WTC11 (cell line): Measurements from ENCODE around the gene ABR. TPM values are rescaled to one million over a fixed set of nuclear protein-coding genes. Genes with fewer than 3 reads are reported as not detected.
A peak's percentile ranks its signal among the peaks of the same experiment; 100 is the strongest.
"Not testable (repeated sequence)": the region's sequence is repeated elsewhere in the genome, so short reads cannot be mapped to it uniquely, and the experiment has no call there.

ENCODE experiments used
- ATAC-seq: fragments of 200-7000 bp; cut with Tn5 transposase; 2 replicates; pipeline ENCODE4 v1.10.0; 2021; ENCODE audit warnings: mild to moderate bottlenecking, moderate library complexity
- CTCF ChIA-PET: fragments of 300-600 bp; sonication (Branson Sonifier 250); formaldehyde crosslinking; loops from one replicate; lab custom pipeline; 2021; ENCODE audit warnings: antibody characterized with exemption; lab: Charles Lee
- POLR2A ChIA-PET: fragments of 350-600 bp; sonication (Branson Sonifier 250); formaldehyde crosslinking; loops from one replicate; lab custom pipeline; 2021; ENCODE audit warnings: antibody characterized with exemption; lab: Charles Lee
- DNase-seq: peaks from one replicate; pipeline ENCODE4 v3.0.0; 2021; ENCODE audit warnings: low spot score
- H3K27ac Mint-ChIP-seq: 2 replicates; pipeline ENCODE4 v1.8.0; 2021; ENCODE audit warnings: mixed read lengths
- H3K27me3 Mint-ChIP-seq: 2 replicates; pipeline ENCODE4 v1.8.0; 2021; ENCODE audit warnings: low read depth, mild to moderate bottlenecking, moderate library complexity, mixed read lengths
- H3K36me3 Mint-ChIP-seq: 2 replicates; pipeline ENCODE4 v1.8.0; 2021; ENCODE audit warnings: mixed read lengths
- H3K4me1 Mint-ChIP-seq: 2 replicates; pipeline ENCODE4 v1.8.0; 2022; ENCODE audit warnings: mixed read lengths
- H3K4me3 Mint-ChIP-seq: 2 replicates; pipeline ENCODE4 v1.8.0; 2021; ENCODE audit warnings: mild to moderate bottlenecking, moderate library complexity, mixed read lengths
- H3K9me3 Mint-ChIP-seq: 2 replicates; pipeline ENCODE4 v1.8.0; 2021; ENCODE audit warnings: mixed read lengths
- ATF1 ChIP-seq: sonication (generic); formaldehyde crosslinking; IDR thresholded peaks from 2 replicates; pipeline ENCODE4 v1.8.1; 2023; ENCODE audit warnings: mild to moderate bottlenecking, moderate library complexity, missing genetic modification reagents
- EMX1 ChIP-seq: fragments of 250-450 bp; sonication (Bioruptor Pico); IDR thresholded peaks from 2 replicates; pipeline ENCODE4 v1.8.0; 2021; ENCODE audit warnings: mild to moderate bottlenecking
- ESRRA ChIP-seq: sonication (generic); formaldehyde crosslinking; IDR thresholded peaks from 2 replicates; pipeline ENCODE4 v1.8.1; 2022; ENCODE audit warnings: mild to moderate bottlenecking, missing genetic modification reagents, borderline replicate concordance
- FOXJ3 ChIP-seq: sonication (generic); formaldehyde crosslinking; IDR thresholded peaks from 2 replicates; pipeline ENCODE4 v1.9.0; 2021; ENCODE audit warnings: missing genetic modification reagents, mild to moderate bottlenecking, borderline replicate concordance
- FOXP1 ChIP-seq: sonication (generic); formaldehyde crosslinking; IDR thresholded peaks from 2 replicates; pipeline ENCODE4 v1.8.0; 2022; ENCODE audit warnings: missing genetic modification reagents, mild to moderate bottlenecking, moderate library complexity, borderline replicate concordance
- GRHL2 ChIP-seq: fragments of 250-450 bp; sonication (Bioruptor Pico); IDR thresholded peaks from 2 replicates; pipeline ENCODE4 v1.8.0; 2022; ENCODE audit warnings: mild to moderate bottlenecking, moderate library complexity; ENCODE audit not compliant: insufficient replicate concordance, severe bottlenecking
- MYBL2 ChIP-seq: sonication (generic); formaldehyde crosslinking; IDR thresholded peaks from 2 replicates; pipeline ENCODE4 v1.8.1; 2023; ENCODE audit warnings: mild to moderate bottlenecking, moderate library complexity, missing genetic modification reagents
- NFE2L1 ChIP-seq: sonication (generic); formaldehyde crosslinking; IDR thresholded peaks from 2 replicates; pipeline ENCODE4 v1.8.1; 2023; ENCODE audit warnings: missing genetic modification reagents
- NFYB ChIP-seq: sonication (generic); formaldehyde crosslinking; conservative IDR thresholded peaks from 2 replicates; pipeline ENCODE4 v1.8.0; 2022; ENCODE audit warnings: low read depth, missing genetic modification reagents
- NR2C2 ChIP-seq: sonication (generic); formaldehyde crosslinking; IDR thresholded peaks from 2 replicates; pipeline ENCODE4 v1.8.0; 2022; ENCODE audit warnings: mild to moderate bottlenecking, missing genetic modification reagents
- RELA ChIP-seq: sonication (generic); formaldehyde crosslinking; IDR thresholded peaks from 2 replicates; pipeline ENCODE4 v1.8.1; 2022; ENCODE audit warnings: missing genetic modification reagents, mild to moderate bottlenecking, borderline replicate concordance
- TEAD4 ChIP-seq: sonication (generic); formaldehyde crosslinking; IDR thresholded peaks from 2 replicates; pipeline ENCODE4 v1.8.0; 2022; ENCODE audit warnings: mild to moderate bottlenecking, missing genetic modification reagents
- ZNF138 ChIP-seq: sonication (generic); formaldehyde crosslinking; conservative IDR thresholded peaks from 2 replicates; pipeline ENCODE4 v1.8.1; 2022; ENCODE audit warnings: mild to moderate bottlenecking, moderate library complexity, missing genetic modification reagents
- ZNF396 ChIP-seq: fragments of 250-450 bp; sonication (Bioruptor Pico); IDR thresholded peaks from 2 replicates; pipeline ENCODE4 v1.8.0; 2021; ENCODE audit warnings: mild to moderate bottlenecking, moderate library complexity, borderline replicate concordance
- ZNF416 ChIP-seq: fragments of 250-450 bp; sonication (Bioruptor Pico); IDR thresholded peaks from 2 replicates; pipeline ENCODE4 v1.9.0; 2021; ENCODE audit warnings: mild to moderate bottlenecking, inconsistent platforms
- ZNF671 ChIP-seq: fragments of 250-450 bp; sonication (Bioruptor Pico); IDR thresholded peaks from 2 replicates; pipeline ENCODE4 v1.8.0; 2021; ENCODE audit warnings: mild to moderate bottlenecking
- total RNA-seq: library from RNA; stranded (reverse); gene quantifications from 3 replicates; pipeline ENCODE4 v1.2.3, GENCODE V29; 2021
- TF ChIP-seq, protein P1 (sequence below): sonication (generic); formaldehyde crosslinking; IDR thresholded peaks from 2 replicates; pipeline ENCODE4 v1.8.1; 2022; ENCODE audit warnings: mild to moderate bottlenecking, missing genetic modification reagents, moderate library complexity, borderline replicate concordance
- TF ChIP-seq, protein P2 (sequence below): fragments of 250-450 bp; sonication (Bioruptor Pico); IDR thresholded peaks from 2 replicates; pipeline ENCODE4 v1.9.0; 2021; ENCODE audit warnings: moderate library complexity, mild to moderate bottlenecking, inconsistent platforms, borderline replicate concordance
- TF ChIP-seq, protein P3 (sequence below): fragments of 250-450 bp; sonication (Bioruptor Pico); IDR thresholded peaks from 2 replicates; pipeline ENCODE4 v1.9.0; 2021; ENCODE audit warnings: mild to moderate bottlenecking
- TF ChIP-seq, protein P4 (sequence below): fragments of 250-450 bp; sonication (Bioruptor Pico); IDR thresholded peaks from 2 replicates; pipeline ENCODE4 v1.9.0; 2021; ENCODE audit warnings: mild to moderate bottlenecking
- TF ChIP-seq, protein P5 (sequence below): sonication (generic); formaldehyde crosslinking; IDR thresholded peaks from 2 replicates; pipeline ENCODE4 v1.8.1; 2023; ENCODE audit warnings: mild to moderate bottlenecking, missing genetic modification reagents, moderate library complexity
- TF ChIP-seq, protein P6 (sequence below): sonication (generic); formaldehyde crosslinking; IDR thresholded peaks from 2 replicates; pipeline ENCODE4 v1.8.0; 2023; ENCODE audit warnings: missing genetic modification reagents

Gene ABR
- total RNA-seq, 1 experiment from 2014 or later = 38.0 TPM

DNA sequence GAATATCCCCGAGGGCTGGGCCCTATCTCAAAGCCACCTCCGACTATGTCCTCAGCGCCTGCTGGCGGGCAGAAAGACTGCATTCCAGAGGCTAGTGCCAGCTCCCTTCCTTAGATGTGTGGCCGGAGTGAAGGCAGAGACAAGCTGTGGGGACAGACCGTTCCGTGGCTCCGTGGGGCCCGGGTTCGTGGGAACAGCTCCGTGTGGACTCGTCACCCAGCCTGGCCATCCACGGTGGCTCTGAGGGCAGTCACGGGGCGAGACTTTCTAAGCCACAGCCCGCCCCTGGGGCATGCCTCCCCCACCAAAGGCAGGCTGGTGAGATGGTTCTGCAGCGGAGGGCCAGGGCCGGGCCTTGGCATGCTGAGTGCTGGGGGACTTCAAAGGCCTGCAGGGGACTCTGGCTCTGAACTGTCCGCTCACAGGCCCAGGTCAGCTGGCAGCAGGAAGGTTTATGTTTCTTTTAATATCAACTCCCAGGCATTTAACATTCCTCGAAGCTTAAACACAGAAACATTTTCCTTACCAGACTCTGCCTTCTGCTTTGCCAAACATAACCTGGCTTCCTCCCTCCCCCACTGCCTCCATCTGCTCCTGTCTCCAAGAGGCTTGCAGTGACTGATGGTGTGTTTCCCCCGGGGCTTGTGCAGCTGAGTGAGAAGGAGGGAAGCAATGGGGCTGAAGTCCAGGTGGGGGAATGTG lies 132.5 kb downstream of the ABR start:
- POLR2A ChIA-PET = no interaction called here

DNA sequence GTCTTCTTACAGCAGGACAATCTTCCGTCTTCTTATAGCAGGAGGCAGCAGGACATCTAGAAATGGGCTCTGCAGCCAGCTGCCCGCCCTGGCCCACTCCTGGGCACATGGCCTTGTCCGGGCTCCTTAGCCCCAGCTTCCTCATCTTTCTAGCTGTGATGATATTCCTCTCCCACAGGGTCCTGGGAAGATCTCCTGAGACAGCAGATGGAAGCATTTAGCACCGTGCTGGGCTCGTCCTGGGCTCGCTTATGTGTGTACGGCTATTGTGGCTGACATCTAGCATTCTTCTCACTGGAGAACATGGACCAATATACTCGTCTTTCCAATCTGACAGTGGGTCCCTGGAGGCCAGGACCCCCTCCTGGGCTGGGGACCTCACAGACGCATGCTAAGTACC lies 134.3 kb downstream of the ABR start:
- ATAC-seq (no peak), DNase-seq (no peak)
- H3K27me3 Mint-ChIP-seq = no peaks in the 10 kb centered on the region
- peaks cover 11% of the 10 kb centered on the region for H3K36me3 Mint-ChIP-seq
- POLR2A ChIA-PET = no interaction called here
- no peak overlapping the region for H3K27ac Mint-ChIP-seq
- CTCF ChIA-PET = interaction anchor here (0.8 to 2.8 kb wide), 3 partner anchors 11 to 77 kb away, joined by 3 to 39 read pairs (median 8); no protein-coding TSS in a partner anchor
- TF ChIP-seq, protein P1, sequence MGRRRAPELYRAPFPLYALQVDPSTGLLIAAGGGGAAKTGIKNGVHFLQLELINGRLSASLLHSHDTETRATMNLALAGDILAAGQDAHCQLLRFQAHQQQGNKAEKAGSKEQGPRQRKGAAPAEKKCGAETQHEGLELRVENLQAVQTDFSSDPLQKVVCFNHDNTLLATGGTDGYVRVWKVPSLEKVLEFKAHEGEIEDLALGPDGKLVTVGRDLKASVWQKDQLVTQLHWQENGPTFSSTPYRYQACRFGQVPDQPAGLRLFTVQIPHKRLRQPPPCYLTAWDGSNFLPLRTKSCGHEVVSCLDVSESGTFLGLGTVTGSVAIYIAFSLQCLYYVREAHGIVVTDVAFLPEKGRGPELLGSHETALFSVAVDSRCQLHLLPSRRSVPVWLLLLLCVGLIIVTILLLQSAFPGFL = no peak
- TF ChIP-seq TEAD4 = no peak
- TF ChIP-seq ESRRA = no peak
- TF ChIP-seq ATF1 = no peak
- H3K4me3 Mint-ChIP-seq = no peak overlapping the region
- H3K9me3 Mint-ChIP-seq = peaks cover 10% of the 10 kb centered on the region
- H3K4me1 Mint-ChIP-seq = peaks cover 3% of the 10 kb centered on the region; the same call in 1 of the 2 replicates

More for the DNA sequence above, 132.5 kb downstream of the ABR start:
- TF ChIP-seq, protein P2, sequence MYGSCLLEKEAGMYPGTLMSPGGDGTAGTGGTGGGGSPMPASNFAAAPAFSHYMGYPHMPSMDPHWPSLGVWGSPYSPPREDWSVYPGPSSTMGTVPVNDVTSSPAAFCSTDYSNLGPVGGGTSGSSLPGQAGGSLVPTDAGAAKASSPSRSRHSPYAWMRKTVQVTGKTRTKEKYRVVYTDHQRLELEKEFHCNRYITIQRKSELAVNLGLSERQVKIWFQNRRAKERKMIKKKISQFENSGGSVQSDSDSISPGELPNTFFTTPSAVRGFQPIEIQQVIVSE = no peak
- no peak for TF ChIP-seq TEAD4
- TF ChIP-seq, protein P3, sequence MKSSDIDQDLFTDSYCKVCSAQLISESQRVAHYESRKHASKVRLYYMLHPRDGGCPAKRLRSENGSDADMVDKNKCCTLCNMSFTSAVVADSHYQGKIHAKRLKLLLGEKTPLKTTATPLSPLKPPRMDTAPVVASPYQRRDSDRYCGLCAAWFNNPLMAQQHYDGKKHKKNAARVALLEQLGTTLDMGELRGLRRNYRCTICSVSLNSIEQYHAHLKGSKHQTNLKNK (CRISPR knock-in tag) = no peak
- no peak for TF ChIP-seq ZNF416 (CRISPR knock-in tag)
- no peak for TF ChIP-seq RELA (CRISPR knock-in tag)
- TF ChIP-seq ZNF671 (CRISPR knock-in tag) = no peak
- no peak for TF ChIP-seq MYBL2
- no peak for TF ChIP-seq FOXP1
- TF ChIP-seq, protein P4, sequence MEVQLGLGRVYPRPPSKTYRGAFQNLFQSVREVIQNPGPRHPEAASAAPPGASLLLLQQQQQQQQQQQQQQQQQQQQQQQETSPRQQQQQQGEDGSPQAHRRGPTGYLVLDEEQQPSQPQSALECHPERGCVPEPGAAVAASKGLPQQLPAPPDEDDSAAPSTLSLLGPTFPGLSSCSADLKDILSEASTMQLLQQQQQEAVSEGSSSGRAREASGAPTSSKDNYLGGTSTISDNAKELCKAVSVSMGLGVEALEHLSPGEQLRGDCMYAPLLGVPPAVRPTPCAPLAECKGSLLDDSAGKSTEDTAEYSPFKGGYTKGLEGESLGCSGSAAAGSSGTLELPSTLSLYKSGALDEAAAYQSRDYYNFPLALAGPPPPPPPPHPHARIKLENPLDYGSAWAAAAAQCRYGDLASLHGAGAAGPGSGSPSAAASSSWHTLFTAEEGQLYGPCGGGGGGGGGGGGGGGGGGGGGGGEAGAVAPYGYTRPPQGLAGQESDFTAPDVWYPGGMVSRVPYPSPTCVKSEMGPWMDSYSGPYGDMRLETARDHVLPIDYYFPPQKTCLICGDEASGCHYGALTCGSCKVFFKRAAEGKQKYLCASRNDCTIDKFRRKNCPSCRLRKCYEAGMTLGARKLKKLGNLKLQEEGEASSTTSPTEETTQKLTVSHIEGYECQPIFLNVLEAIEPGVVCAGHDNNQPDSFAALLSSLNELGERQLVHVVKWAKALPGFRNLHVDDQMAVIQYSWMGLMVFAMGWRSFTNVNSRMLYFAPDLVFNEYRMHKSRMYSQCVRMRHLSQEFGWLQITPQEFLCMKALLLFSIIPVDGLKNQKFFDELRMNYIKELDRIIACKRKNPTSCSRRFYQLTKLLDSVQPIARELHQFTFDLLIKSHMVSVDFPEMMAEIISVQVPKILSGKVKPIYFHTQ = no peak
- TF ChIP-seq GRHL2 = no peak
- TF ChIP-seq, protein P5, sequence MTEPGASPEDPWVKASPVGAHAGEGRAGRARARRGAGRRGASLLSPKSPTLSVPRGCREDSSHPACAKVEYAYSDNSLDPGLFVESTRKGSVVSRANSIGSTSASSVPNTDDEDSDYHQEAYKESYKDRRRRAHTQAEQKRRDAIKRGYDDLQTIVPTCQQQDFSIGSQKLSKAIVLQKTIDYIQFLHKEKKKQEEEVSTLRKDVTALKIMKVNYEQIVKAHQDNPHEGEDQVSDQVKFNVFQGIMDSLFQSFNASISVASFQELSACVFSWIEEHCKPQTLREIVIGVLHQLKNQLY (CRISPR knock-in tag) = no peak
- no peak for TF ChIP-seq ZNF138 (CRISPR knock-in tag)
- no peak for TF ChIP-seq NR2C2
- TF ChIP-seq FOXJ3 (CRISPR knock-in tag) = no peak
- no peak for TF ChIP-seq EMX1 (CRISPR knock-in tag)
- TF ChIP-seq, protein P6, sequence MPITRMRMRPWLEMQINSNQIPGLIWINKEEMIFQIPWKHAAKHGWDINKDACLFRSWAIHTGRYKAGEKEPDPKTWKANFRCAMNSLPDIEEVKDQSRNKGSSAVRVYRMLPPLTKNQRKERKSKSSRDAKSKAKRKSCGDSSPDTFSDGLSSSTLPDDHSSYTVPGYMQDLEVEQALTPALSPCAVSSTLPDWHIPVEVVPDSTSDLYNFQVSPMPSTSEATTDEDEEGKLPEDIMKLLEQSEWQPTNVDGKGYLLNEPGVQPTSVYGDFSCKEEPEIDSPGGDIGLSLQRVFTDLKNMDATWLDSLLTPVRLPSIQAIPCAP (CRISPR knock-in tag) = no peak
- TF ChIP-seq NFYB = no peak
- no peak for TF ChIP-seq NFE2L1 (CRISPR knock-in tag)
- no peak for TF ChIP-seq ZNF396
- DNase-seq (no peak), ATAC-seq (0 out of 2 replicates have a peak, but pooled peaks have one; percentile 31)
- Mint-ChIP-seq H3K9me3 (peaks cover 4% of the 10 kb centered on the region), H3K27ac (no peak overlapping the region), H3K4me3 (no peak overlapping the region), H3K36me3 (peaks cover 6% of the 10 kb centered on the region; the same call in 1 of the 2 replicates), H3K27me3 (no peaks in the 10 kb centered on the region), H3K4me1 (peaks cover 3% of the 10 kb centered on the region; the same call in 1 of the 2 replicates)
- CTCF ChIA-PET = interaction anchor here (1.1 to 2.6 kb wide), 2 partner anchors 9 to 11 kb away, joined by 12 read pairs; no protein-coding TSS in a partner anchor

DNA sequence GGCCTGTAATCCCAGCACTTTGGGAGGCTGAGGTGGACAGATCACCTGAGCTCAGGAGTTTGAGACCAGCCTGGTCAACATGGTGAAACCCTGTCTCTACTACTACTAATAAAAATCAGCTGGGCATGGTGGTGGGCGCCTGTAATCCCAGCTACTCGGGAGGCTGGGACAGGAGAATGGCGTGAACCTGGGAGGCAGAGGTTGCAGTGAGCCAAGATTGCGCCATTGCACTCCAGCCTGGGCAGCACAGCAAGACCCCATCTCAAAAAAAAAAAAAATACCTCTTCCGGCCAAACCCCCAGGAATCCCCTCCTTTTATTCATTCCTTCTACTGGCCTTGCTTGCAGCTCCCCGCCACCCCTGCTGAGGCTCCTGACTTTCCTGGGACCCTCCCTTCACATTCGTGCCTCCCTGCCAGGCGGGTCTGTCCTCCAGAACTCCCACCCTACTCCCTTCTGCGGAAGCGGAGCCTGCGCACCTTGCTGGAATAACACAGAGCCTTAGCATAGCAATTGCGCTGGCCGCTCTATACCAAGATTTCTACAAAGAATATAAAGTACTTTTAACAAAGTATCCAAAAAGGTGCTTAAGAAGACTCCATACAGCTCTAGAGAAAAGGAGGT lies 135.3 kb downstream of the ABR start:
- Mint-ChIP-seq H3K9me3 (peaks cover 10% of the 10 kb centered on the region), H3K36me3 (peaks cover 11% of the 10 kb centered on the region)
- CTCF ChIA-PET = interaction anchor here (0.8 to 2.8 kb wide), 7 partner anchors 12 to 292 kb away, joined by 3 to 39 read pairs (median 8); partner anchors contain the start of gene TIMM22
- POLR2A ChIA-PET = interaction anchor here (1.0 kb wide), 1 partner anchor 12 kb away, joined by 3 read pairs; no protein-coding TSS in a partner anchor
- ATAC-seq, H3K27ac Mint-ChIP-seq, H3K4me1 Mint-ChIP-seq, H3K4me3 Mint-ChIP-seq, H3K27me3 Mint-ChIP-seq, DNase-seq: not testable (repeated sequence)
